Activated CD4-positive, alpha-beta memory T cell treated with anti-CD3 and anti-CD28 coated beads, Interleukin-2, amount 10 ng/mL, durations not matched to agents 7 days and 5 days (primary cell): ENCODE data around the gene ARMS2. TPM values are rescaled to one million over a fixed set of nuclear protein-coding genes. Genes with fewer than 3 reads are reported as not detected.

Source experiments
- CTCF ChIA-PET: fragments of 350-600 bp; sonication (Branson Sonifier 250); formaldehyde crosslinking; loops from one replicate; lab custom pipeline; 2021; ENCODE audit warnings: antibody characterized with exemption, inconsistent platforms; lab: Charles Lee
- POLR2A ChIA-PET: fragments of 350-600 bp; sonication (Branson Sonifier 250); formaldehyde crosslinking; loops from one replicate; lab custom pipeline; 2021; ENCODE audit warnings: antibody characterized with exemption; lab: Charles Lee
- DNase-seq: peaks from one replicate; pipeline ENCODE4 v3.0.0-alpha.2; 2020
- H3K27ac Mint-ChIP-seq: one replicate; pipeline ENCODE4 v1.8.0; 2021; ENCODE audit warnings: mild to moderate bottlenecking, mixed read lengths
- H3K27me3 Mint-ChIP-seq: one replicate; pipeline ENCODE4 v1.8.0; 2021; ENCODE audit warnings: mixed read lengths
- H3K36me3 Mint-ChIP-seq: one replicate; pipeline ENCODE4 v1.8.0; 2021; ENCODE audit warnings: low read depth, mixed read lengths
- H3K4me1 Mint-ChIP-seq: one replicate; pipeline ENCODE4 v1.8.0; 2021; ENCODE audit warnings: mixed read lengths
- H3K4me3 Mint-ChIP-seq: one replicate; pipeline ENCODE4 v1.8.0; 2021; ENCODE audit warnings: mild to moderate bottlenecking, mixed read lengths
- H3K9me3 Mint-ChIP-seq: one replicate; pipeline ENCODE4 v1.8.0; 2021; ENCODE audit warnings: mixed read lengths
- total RNA-seq, 2 experiments: library from RNA; stranded (reverse); gene quantifications; one replicate each; pipeline ENCODE4 v1.2.3, GENCODE V29; 2021

ARMS2 gene, protein sequence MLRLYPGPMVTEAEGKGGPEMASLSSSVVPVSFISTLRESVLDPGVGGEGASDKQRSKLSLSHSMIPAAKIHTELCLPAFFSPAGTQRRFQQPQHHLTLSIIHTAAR
- total RNA-seq: not detected

GRCh38 chr10:122454603-122455080 is at the start of gene ARMS2:
TSS of gene ARMS2 (plus strand) at chr10:122454653. CDS start at chr10:122454728, 75 bp downstream.
- H3K4me1 Mint-ChIP-seq: no peaks in the 10 kb centered on the region
- no peak within 1 kb of the TSS for H3K27ac Mint-ChIP-seq
- ChIA-PET POLR2A (no interaction called here), CTCF (interaction anchor here (1.4 kb wide), 1 partner anchor 112 kb away, joined by 3 read pairs; no protein-coding TSS in a partner anchor)
- no peak within 1 kb of the TSS for H3K4me3 Mint-ChIP-seq
- H3K36me3 Mint-ChIP-seq: no peaks in the 10 kb centered on the region
- peaks cover 29% of the 10 kb centered on the region for H3K27me3 Mint-ChIP-seq
- DNase-seq: no peak
- H3K9me3 Mint-ChIP-seq: no peaks in the 10 kb centered on the region

GRCh38 chr10:122407375-122408125 is 46.9 kb upstream of the ARMS2 start:
- Mint-ChIP-seq H3K4me1 (peaks cover 9% of the 10 kb centered on the region), H3K27me3 (no peaks in the 10 kb centered on the region), H3K9me3 (no peaks in the 10 kb centered on the region), H3K36me3 (no peaks in the 10 kb centered on the region), H3K4me3 (no peak overlapping the region), H3K27ac (no peak overlapping the region)
- CTCF ChIA-PET: no interaction called here
- DNase-seq: no peak
- POLR2A ChIA-PET: no interaction called here

GRCh38 chr10:122413327-122413726 is 41.1 kb upstream of the ARMS2 start:
- peaks cover 22% of the 10 kb centered on the region for H3K36me3 Mint-ChIP-seq

GRCh38 chr10:122417667-122418066 is 36.8 kb upstream of the ARMS2 start:
- Mint-ChIP-seq H3K9me3 (no peaks in the 10 kb centered on the region), H3K4me1 (peaks cover 50% of the 10 kb centered on the region), H3K4me3 (no peak overlapping the region), H3K27ac (no peak overlapping the region), H3K27me3 (no peaks in the 10 kb centered on the region), H3K36me3 (peaks cover 22% of the 10 kb centered on the region)
- CTCF ChIA-PET: interaction anchor here (0.7 to 1.2 kb wide), 2 partner anchors 16 to 119 kb away, joined by 3 read pairs; no protein-coding TSS in a partner anchor
- DNase-seq: no peak
- POLR2A ChIA-PET: no interaction called here

More at GRCh38 chr10:122413327-122413726, 41.1 kb upstream of the ARMS2 start:
- Mint-ChIP-seq H3K27me3 (no peaks in the 10 kb centered on the region), H3K27ac (no peak overlapping the region), H3K4me1 (peaks cover 23% of the 10 kb centered on the region), H3K4me3 (no peak overlapping the region), H3K9me3 (no peaks in the 10 kb centered on the region)
- ChIA-PET CTCF (interaction anchor here (1.3 kb wide), 1 partner anchor 21 kb away, joined by 4 read pairs; no protein-coding TSS in a partner anchor), POLR2A (interaction anchor here (0.7 kb wide), 1 partner anchor 10 kb away, joined by 3 read pairs; no protein-coding TSS in a partner anchor)
- DNase-seq: no peak

- H3K27me3 Mint-ChIP-seq: no peaks in the 10 kb centered on the region
- no peak overlapping the region for H3K27ac Mint-ChIP-seq
- ChIA-PET POLR2A (no interaction called here), CTCF (interaction anchor here (0.8 to 2.0 kb wide), 5 partner anchors 15 to 139 kb away, joined by 3 to 8 read pairs (median 4); partner anchors contain the start of gene PLEKHA1)
- H3K4me3 Mint-ChIP-seq: no peak overlapping the region
- peaks cover 50% of the 10 kb centered on the region for H3K4me1 Mint-ChIP-seq
- no peak for DNase-seq
- no peaks in the 10 kb centered on the region for H3K9me3 Mint-ChIP-seq
- H3K36me3 Mint-ChIP-seq: peaks cover 21% of the 10 kb centered on the region
These were observed 35.4 kb upstream of the ARMS2 start for GRCh38 chr10:122419016-122419415.

DNA sequence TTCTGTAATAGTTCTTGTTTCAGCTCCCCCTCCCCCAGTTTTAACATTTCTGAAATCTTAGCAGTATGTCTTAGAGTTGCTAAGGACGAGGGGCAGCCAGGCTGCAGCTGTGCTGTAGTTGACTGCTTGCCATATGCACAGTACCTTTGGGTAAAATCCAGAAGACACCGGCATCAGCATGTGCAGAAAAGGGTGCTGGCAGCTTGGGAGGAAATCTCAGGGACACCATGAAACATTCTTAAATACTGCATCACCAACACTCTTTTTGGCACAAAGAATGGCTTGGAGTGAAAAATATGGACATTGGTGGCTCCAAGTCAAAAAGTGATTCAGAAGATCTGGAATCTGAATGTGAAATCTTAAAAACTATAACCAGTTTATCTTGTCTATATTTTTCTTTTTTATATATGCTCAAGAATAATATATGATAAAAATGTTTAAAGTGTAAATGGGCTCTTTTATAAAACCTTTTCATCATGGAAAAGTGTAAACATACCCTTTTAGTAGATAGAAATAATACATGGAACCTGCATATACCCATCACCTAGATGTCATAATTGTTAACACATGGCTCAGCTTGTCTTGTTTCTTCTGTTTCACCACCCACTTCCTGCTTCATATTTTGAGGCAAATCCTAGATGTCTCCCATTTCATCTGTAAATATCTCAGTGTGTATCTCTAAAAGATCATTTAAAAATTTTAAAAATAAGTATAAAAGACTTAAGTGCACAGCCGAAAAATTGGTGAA is 34.4 kb upstream of the ARMS2 start:
- Mint-ChIP-seq H3K9me3 (no peaks in the 10 kb centered on the region), H3K4me3 (no peak overlapping the region), H3K27me3 (no peaks in the 10 kb centered on the region), H3K4me1 (peaks cover 50% of the 10 kb centered on the region), H3K36me3 (peaks cover 16% of the 10 kb centered on the region), H3K27ac (no peak overlapping the region)
- DNase-seq: no peak
- POLR2A ChIA-PET: interaction anchor here (1.4 kb wide), 1 partner anchor 15 kb away, joined by 3 read pairs; no protein-coding TSS in a partner anchor
- CTCF ChIA-PET: interaction anchor here (1.3 to 2.0 kb wide), 2 partner anchors 15 to 121 kb away, joined by 5 to 8 read pairs; no protein-coding TSS in a partner anchor

- H3K27ac Mint-ChIP-seq: no peak overlapping the region
- no peak overlapping the region for H3K4me3 Mint-ChIP-seq
- H3K9me3 Mint-ChIP-seq: no peaks in the 10 kb centered on the region
- POLR2A ChIA-PET: interaction anchor here (1.4 kb wide), 1 partner anchor 14 kb away, joined by 3 read pairs; no protein-coding TSS in a partner anchor
- CTCF ChIA-PET: no interaction called here
- H3K27me3 Mint-ChIP-seq: no peaks in the 10 kb centered on the region
- H3K4me1 Mint-ChIP-seq: peaks cover 50% of the 10 kb centered on the region
- peaks cover 16% of the 10 kb centered on the region for H3K36me3 Mint-ChIP-seq
- no peak for DNase-seq
These were observed 33.8 kb upstream of the ARMS2 start for GRCh38 chr10:122420624-122421007.

DNA sequence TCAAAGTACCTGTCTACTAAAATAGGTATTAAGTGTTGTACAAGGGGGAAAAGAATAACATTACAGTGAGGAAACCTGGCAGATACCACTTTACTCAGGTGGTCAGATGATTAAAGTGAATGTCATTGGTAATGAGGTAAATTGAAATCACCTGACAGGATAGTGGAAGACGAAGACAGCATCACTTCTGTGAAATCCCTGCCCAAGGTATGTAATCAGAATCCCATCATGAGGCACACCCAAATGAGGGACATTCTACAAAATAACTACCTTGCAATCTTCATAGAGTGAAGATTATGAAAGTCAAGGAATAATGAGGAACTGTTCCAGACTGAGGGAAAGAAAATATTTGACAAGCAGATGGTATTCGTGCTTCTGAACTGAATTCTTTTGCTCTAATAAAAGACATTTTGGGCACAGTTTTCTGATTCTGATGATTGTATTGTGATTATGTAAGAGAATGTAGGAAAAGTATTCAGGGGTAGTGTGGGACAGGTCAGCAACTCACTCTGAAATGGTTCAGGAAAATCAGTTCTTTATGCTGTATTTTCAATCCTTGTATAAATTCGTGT is 33.3 kb upstream of the ARMS2 start:
- H3K4me1 Mint-ChIP-seq: peaks cover 45% of the 10 kb centered on the region
- peaks cover 12% of the 10 kb centered on the region for H3K36me3 Mint-ChIP-seq
- no peak for DNase-seq
- H3K27ac Mint-ChIP-seq: no peak overlapping the region
- no peaks in the 10 kb centered on the region for H3K27me3 Mint-ChIP-seq
- no peak overlapping the region for H3K4me3 Mint-ChIP-seq
- H3K9me3 Mint-ChIP-seq: no peaks in the 10 kb centered on the region
- ChIA-PET CTCF (interaction anchor here (1.9 kb wide), 1 partner anchor 14 kb away, joined by 7 read pairs; no protein-coding TSS in a partner anchor), POLR2A (no interaction called here)

DNA sequence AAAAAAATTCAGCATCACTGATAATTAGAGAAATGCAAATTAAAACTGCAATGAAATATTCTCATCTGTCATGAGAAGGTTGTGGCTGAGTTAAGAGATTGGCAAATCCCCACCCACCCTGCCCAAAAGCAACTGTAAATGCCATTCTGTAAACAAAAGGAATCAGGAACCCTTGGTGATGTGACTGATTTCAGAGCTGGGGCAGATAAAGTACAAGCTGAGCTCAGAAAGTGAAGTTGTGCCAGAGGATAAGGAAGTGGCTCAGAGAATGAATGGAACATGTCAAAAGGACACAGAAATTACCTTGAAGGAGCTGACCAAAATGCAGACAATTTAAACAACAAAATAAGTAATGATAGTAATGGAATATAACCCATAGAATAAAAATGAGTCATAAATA is 32.7 kb upstream of the ARMS2 start:
- H3K4me1 Mint-ChIP-seq: peaks cover 40% of the 10 kb centered on the region
- no peak overlapping the region for H3K4me3 Mint-ChIP-seq
- H3K27ac Mint-ChIP-seq: peak overlapping the region; percentile 33
- no peaks in the 10 kb centered on the region for H3K27me3 Mint-ChIP-seq
- H3K36me3 Mint-ChIP-seq: peaks cover 10% of the 10 kb centered on the region
- ChIA-PET CTCF (interaction anchor here (1.7 to 1.9 kb wide), 2 partner anchors 13 to 123 kb away, joined by 4 to 7 read pairs; no protein-coding TSS in a partner anchor), POLR2A (interaction anchor here (0.8 to 2.3 kb wide), 2 partner anchors 47 to 120 kb away, joined by 3 to 6 read pairs; partner anchors contain the start of gene PLEKHA1)
- no peak for DNase-seq
- H3K9me3 Mint-ChIP-seq: no peaks in the 10 kb centered on the region

DNA sequence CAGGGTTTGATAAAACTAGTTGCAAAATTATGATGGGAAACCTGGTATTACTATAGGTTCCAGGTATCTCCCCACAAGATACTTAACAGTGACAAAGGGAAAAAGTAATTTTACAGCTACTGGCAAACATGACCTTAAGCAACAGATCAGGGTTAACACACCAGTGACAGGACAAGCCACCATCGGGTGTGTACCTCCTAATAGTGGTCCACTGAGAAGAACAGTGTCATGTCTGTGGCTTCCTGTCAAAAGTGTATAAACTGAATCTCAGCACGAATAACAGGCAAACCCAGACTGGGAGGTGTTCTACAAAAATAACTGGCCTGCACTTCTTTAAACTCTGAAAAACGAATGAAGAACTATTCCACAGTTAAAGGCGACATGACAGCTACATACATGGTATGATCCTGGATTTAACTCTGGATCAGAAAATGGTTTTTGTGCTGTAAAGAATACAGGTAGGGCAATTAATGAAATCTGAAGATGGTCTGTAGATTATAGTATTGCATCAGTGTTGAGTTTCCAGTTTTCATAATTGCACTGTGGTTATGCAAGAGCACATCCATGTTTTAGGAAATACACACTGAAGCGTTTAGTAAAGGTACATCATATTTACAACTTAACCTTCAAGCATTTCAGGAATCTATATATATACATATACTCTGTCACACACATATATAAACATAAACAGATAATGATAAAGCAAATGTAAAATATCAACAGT is 32.0 kb upstream of the ARMS2 start:
- Mint-ChIP-seq H3K4me3 (no peak overlapping the region), H3K27me3 (no peaks in the 10 kb centered on the region), H3K9me3 (no peaks in the 10 kb centered on the region), H3K4me1 (peaks cover 38% of the 10 kb centered on the region), H3K27ac (peak overlapping the region; percentile 33), H3K36me3 (peaks cover 4% of the 10 kb centered on the region)
- peak; percentile 30 for DNase-seq
- POLR2A ChIA-PET: interaction anchor here (0.8 to 2.3 kb wide), 2 partner anchors 48 to 121 kb away, joined by 3 to 6 read pairs; partner anchors contain the start of gene PLEKHA1
- CTCF ChIA-PET: interaction anchor here (1.7 to 1.9 kb wide), 2 partner anchors 13 to 124 kb away, joined by 4 to 7 read pairs; no protein-coding TSS in a partner anchor

DNA sequence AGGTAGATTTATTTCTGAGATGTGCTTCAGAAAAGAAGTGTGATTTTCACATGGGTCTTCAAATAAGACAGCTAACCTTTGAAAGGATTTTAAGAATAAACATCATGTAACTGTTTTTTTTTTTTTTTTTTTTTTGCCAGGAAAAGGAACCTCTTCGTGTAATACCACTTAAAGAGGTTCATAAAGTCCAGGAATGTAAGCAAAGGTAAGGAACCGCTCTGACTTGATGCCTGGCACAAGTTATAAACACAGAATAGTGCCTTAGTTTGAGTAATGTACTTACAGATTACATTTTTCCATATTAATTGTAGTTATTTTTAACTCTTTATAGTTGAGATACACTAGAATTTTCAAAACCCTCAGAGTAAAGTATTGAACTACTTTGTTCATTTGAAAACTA is 30.4 kb upstream of the ARMS2 start:
- CTCF ChIA-PET: interaction anchor here (0.7 to 1.9 kb wide), 3 partner anchors 11 to 156 kb away, joined by 3 to 9 read pairs (median 8); no protein-coding TSS in a partner anchor
- Mint-ChIP-seq H3K27ac (no peak overlapping the region), H3K4me3 (no peak overlapping the region), H3K36me3 (no peaks in the 10 kb centered on the region), H3K4me1 (peaks cover 32% of the 10 kb centered on the region), H3K9me3 (no peaks in the 10 kb centered on the region), H3K27me3 (no peaks in the 10 kb centered on the region)
- POLR2A ChIA-PET: interaction anchor here (2.3 kb wide), 1 partner anchor 50 kb away, joined by 6 read pairs; the partner anchor contains the start of gene PLEKHA1
- no peak for DNase-seq
